Fibroblast of mammary gland (primary cell): ENCODE data around the gene TTLL8.

Experiments used
- DNase-seq: peaks from one replicate; pipeline ENCODE4 v3.0.0-alpha.2; 2010; ENCODE audit warnings: low read depth
- H3K4me3 ChIP-seq: 2 replicates; pipeline ENCODE4 v1.5.1; 2011; ENCODE audit warnings: low read depth, mild to moderate bottlenecking, low read length, moderate library complexity; ENCODE audit not compliant: control insufficient read depth
- TF ChIP-seq, protein P1 (sequence below): conservative IDR thresholded peaks from 2 replicates; pipeline ENCODE4 v1.5.1; 2011; ENCODE audit warnings: low read depth, low read length, inconsistent platforms; ENCODE audit not compliant: control insufficient read depth, insufficient read depth

The TTLL8 gene

DNA sequence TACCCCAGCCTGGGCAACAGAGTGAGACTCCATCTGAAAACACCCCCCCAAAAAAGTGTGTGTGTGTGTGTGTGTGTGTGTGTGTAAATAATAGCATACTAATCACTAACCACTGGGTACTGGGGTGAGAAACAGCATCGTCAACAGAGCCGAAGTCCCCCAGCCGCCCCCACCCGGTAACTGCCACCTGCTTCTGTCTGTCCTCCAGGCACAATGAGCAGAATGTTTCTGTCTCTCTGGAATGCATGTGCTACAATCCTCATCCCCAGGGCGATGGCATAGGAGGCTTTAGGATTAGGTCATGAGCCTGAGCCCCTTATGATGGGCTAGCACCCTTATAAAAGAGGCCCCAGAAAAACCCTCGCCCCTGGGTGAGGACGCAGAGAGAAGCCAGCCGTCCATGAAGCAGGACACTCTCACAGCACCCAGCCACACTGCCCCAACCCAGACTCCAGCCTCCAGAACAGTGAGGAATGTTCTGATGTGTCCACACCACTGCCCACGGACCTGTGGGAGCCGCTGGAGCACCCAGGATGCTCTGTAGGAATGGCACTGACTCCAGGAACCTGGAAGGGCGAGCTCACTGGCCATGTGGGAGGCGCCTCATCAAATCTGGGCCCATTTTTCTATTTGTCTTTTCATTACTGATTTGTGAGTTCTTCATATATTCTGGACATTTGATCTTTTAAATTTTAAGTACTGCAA is 9.9 kb downstream of the TTLL8 start:
- H3K4me3 ChIP-seq, result no peak overlapping the region
- no peak for DNase-seq
- TF ChIP-seq, protein P1, sequence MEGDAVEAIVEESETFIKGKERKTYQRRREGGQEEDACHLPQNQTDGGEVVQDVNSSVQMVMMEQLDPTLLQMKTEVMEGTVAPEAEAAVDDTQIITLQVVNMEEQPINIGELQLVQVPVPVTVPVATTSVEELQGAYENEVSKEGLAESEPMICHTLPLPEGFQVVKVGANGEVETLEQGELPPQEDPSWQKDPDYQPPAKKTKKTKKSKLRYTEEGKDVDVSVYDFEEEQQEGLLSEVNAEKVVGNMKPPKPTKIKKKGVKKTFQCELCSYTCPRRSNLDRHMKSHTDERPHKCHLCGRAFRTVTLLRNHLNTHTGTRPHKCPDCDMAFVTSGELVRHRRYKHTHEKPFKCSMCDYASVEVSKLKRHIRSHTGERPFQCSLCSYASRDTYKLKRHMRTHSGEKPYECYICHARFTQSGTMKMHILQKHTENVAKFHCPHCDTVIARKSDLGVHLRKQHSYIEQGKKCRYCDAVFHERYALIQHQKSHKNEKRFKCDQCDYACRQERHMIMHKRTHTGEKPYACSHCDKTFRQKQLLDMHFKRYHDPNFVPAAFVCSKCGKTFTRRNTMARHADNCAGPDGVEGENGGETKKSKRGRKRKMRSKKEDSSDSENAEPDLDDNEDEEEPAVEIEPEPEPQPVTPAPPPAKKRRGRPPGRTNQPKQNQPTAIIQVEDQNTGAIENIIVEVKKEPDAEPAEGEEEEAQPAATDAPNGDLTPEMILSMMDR, result no peak

DNA sequence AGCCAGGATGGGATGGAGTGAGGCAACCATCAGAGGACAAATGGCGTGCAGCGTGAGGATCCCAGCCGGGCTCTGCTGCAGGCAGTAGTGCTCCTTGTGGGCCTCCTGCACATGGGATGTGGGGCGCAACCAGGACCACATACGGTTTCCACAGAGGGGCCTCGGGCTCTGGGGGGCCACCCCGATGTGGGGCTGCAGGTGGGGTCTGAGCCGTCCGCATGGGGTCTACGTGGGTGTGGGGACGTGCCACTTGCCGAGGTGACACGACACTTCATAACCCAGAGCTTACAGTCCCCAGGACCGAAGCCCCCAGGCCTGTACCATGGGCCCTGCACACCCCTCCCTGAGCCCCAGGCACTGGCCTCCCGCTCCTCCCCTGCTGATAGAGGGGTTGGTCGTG is 10.8 kb downstream of the TTLL8 start:
- no peak for DNase-seq
- H3K4me3 ChIP-seq, result no peak overlapping the region
- TF ChIP-seq, protein P1, result no peak

GRCh38 chr22:50046481-50047245 is 11.4 kb downstream of the TTLL8 start:
- DNase-seq, result no peak
- TF ChIP-seq, protein P1, result no peak

DNA sequence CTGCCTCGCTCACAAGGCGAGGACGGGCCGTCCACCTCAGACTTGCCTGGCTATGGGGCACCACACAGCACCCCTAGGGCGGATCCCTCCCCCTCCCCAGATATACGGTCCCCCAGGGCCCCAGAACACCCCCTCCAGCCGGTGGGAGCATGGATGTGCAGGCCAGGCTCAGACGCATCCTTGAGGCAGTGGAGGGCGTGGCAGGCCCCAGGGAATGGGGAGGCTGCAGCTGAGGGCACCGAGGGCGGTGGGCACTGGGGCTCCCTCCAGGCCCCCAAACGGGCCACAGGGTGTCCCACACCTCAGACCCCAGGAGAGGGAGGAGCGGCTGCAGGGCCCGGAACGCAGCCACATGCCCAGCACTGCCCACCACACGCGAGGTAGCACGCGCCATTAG is 12.1 kb downstream of the TTLL8 start:
- no peak for DNase-seq
- no peak overlapping the region for H3K4me3 ChIP-seq
- TF ChIP-seq, protein P1, result no peak

More at GRCh38 chr22:50046481-50047245, 11.4 kb downstream of the TTLL8 start:
- H3K4me3 ChIP-seq, result no peak overlapping the region

DNA sequence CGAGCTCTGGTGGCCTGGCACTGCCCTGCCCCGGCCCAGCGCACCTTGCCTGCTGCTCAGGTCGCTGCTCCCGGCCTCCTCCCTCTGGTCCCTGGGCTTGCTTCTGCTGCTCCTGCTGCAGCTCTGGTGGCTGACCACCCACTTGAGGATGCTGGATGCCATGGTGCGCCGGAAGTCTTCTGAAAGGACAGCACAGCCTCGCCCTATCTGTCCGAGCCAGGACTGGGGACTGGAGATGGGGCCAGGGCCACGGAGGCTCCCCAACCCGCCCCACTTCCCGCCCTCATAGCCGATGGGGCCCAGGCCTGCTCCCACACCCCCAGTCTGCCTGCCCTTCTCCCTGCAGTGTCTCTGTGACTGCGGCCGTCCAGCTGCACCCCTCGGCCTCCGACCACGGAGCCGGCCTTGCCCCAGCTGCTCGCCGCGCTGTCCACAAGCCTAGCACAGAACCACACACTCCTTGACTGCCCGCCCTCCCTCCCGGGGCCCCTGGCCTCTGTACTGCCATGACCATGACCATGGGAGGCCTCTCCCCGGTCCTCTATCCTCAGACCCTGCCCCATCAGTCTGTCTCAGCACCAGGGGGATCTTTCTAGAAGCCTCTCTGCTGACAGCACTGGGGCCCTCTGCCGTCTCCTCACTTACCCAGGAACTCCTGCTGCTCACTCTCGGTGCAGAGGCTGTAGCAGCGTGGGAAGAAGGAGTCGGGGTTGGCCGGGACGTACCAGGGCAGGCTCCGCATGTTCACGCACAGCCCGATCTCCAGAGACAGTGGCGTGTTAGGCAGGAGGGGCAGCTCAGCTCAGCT is 12.7 kb downstream of the TTLL8 start:
- DNase-seq, result no peak
- no peak overlapping the region for H3K4me3 ChIP-seq
- TF ChIP-seq, protein P1, result no peak

DNA sequence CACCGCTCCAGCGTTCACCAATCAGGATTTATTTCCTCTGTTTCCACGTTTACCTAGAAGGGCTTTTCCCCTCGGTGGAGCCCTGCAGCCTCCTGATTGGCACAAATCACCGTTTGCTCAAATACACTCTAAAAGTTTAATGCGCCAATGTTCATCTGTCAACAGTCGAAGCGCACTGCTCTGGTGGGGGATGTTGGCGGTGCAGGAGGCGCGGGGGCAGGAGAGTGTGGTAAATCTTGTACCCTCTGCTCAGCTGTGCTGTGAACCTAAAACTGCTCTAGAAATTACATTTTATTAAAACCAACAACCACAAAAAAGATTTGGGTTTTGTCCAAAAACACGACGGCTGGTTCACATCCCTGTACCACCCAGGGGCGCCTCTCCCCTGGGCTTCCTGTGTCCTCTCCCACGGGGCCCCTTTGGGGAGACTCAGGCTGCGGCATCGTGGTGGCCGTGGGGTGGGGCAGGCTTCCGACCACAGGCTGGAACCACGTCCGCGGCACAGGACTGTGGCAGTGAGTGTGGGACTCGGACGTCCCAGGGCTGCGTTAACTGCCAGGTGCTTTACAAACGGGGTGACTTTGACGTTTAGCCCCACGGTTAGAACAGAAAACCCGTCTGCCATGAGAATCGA is 13.5 kb downstream of the TTLL8 start:
- no peak for DNase-seq
- TF ChIP-seq, protein P1, result no peak
- no peak overlapping the region for H3K4me3 ChIP-seq
